Fibroblast of skin of left quadriceps (primary cell): ENCODE measurements around the gene ATOH1.
A peak's percentile ranks its signal among the peaks of the same experiment; 100 is the strongest.

ENCODE experiments used
- DNase-seq, 2 experiments: peaks; one replicate each; pipeline ENCODE4 v3.0.0-alpha.2; 2013; ENCODE audit warnings: low read depth in 2 of 2

ATOH1 gene

DNA sequence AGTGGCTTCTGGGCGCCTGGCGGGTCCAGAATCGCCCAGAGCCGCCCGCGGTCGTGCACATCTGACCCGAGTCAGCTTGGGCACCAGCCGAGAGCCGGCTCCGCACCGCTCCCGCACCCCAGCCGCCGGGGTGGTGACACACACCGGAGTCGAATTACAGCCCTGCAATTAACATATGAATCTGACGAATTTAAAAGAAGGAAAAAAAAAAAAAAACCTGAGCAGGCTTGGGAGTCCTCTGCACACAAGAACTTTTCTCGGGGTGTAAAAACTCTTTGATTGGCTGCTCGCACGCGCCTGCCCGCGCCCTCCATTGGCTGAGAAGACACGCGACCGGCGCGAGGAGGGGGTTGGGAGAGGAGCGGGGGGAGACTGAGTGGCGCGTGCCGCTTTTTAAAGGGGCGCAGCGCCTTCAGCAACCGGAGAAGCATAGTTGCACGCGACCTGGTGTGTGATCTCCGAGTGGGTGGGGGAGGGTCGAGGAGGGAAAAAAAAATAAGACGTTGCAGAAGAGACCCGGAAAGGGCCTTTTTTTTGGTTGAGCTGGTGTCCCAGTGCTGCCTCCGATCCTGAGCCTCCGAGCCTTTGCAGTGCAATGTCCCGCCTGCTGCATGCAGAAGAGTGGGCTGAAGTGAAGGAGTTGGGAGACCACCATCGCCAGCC, at the start of gene ATOH1:
ATOH1 (plus strand) TSS at position 422 of the 663 bp plus-strand sequence; CDS start at position 596, 174 bp downstream.
- DNase-seq = no peak

DNA sequence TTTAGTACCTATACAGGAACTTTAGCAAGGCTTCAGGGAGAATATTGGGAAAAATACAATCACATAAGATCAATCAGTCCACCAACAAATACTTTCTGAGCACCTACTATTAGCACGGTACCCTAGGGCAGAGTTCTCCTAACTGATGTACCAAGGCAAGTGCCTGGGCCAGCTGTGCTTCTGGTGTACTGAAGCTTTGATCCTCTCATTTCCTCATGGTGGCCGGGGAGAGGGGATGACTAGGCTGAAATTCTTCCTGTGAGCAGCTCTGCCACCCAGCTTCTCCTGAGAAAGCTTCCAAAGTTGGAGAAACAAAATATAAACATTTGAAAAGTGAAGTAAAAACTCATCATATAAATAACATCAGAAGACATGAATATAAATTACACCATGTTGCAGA, 49.3 kb upstream of the ATOH1 start:
- no peak for DNase-seq

- DNase-seq = no peak
Measured at GRCh38 chr4:93780080-93780479, 48.5 kb upstream of the ATOH1 start.

DNA sequence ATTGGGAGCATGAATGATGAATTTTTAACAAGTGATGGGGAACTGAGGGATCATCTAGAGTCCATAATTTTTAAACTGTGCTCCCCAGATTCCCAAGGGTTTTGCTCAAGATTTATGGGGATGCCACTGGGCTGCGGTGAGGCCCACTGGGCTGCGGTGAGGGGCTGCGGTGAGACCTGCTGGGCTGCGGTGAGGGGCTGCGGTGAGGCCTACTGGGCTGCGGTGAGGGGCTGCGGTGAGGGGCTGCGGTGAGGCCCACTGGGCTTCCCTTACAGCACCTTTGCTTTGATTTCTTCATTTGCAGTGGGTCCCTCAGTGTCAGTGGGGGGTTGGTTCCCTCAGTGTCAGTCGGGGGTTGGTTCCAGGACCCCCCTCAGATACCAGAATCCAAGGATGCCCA, 47.4 kb upstream of the ATOH1 start:
- DNase-seq = no peak

GRCh38 chr4:93786149-93786548, 42.4 kb upstream of the ATOH1 start:
- DNase-seq = no peak

DNA sequence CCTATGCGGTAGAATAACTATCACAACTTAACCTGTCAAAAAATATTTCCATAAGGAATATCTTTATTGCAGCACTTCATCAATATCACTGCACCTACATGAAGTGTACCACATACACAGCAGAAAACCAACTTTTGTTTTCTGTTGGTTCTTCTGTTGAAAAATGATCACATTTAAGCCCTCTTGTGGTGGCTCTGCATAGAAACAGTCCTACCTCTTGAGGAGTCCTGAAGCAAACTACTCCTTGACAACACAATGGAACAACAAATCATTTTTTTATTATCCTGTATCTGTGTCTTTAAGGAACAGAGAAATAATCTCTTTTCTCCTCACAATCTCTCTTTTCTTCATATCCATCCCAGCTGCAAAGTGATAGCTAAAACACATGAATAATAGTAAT, 39.8 kb upstream of the ATOH1 start:
- DNase-seq = no peak

- peak; percentile 12 to 17 for DNase-seq
Measured at GRCh38 chr4:93791570-93792195, 36.9 kb upstream of the ATOH1 start.

- DNase-seq = no peak
Measured at GRCh38 chr4:93802045-93802444, 26.5 kb upstream of the ATOH1 start.

DNA sequence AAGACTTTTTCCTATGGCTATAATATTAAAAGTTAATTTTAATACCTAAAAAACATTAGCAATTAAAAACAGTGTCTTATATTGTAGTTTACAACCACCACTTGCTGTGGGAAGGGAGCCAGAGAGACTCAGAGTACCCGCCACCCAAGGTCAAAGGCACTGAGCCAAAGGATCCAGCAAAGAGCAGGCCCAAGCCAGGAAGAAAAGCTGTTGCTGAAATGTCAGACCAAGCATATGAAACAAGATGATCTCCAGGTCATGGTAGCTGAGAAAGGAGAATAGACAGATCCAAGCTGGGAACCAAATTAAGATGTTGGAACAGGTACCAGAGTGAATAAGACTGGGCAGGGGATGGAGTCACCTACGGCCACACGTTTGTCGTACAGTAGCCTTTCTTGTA, 18.8 kb upstream of the ATOH1 start:
- DNase-seq = no peak

- DNase-seq = no peak
Measured at GRCh38 chr4:93810340-93810992, 18.1 kb upstream of the ATOH1 start.

DNA sequence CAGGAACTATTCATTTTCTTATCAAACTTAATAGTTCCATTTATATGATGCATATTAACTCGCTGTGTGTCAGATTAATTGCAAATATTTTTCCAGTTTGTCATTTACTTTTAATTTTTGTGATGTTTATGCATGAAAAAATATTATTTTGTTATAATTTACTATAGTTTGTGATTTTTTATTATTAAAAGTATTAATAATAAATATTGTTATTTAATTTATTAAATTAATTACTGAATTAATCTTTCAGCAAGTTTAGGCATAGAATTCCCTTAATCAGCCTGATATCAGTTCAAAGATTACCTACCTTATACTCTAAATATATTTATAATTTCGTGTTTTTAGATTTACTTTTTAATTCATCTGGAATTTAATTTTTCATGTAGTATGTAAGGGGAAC, 15.5 kb upstream of the ATOH1 start:
- no peak for DNase-seq

- no peak for DNase-seq
Measured at GRCh38 chr4:93814141-93814540, 14.4 kb upstream of the ATOH1 start.

DNA sequence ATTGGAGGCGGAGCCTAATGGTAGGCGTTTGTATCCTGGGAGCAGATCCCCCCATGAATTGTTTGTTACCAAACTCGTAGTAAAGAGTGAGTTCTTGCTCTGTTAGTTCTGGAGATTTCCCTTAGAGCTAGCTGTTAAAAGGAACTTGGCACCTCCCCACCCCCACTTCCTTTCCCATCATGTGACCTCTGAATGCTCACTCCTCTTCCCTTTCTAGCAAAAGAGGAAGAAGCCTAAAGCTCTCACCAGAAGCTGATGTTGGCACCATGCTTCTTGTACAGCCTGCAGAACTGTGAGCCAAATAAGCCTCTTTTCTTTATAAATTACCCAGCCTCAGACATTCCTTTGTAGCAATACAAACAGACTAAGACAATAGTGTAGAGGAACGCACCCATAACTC, 13.8 kb upstream of the ATOH1 start:
- no peak for DNase-seq

- DNase-seq = no peak
Measured at GRCh38 chr4:93825551-93826216, 2.9 kb upstream of the ATOH1 start.

DNA sequence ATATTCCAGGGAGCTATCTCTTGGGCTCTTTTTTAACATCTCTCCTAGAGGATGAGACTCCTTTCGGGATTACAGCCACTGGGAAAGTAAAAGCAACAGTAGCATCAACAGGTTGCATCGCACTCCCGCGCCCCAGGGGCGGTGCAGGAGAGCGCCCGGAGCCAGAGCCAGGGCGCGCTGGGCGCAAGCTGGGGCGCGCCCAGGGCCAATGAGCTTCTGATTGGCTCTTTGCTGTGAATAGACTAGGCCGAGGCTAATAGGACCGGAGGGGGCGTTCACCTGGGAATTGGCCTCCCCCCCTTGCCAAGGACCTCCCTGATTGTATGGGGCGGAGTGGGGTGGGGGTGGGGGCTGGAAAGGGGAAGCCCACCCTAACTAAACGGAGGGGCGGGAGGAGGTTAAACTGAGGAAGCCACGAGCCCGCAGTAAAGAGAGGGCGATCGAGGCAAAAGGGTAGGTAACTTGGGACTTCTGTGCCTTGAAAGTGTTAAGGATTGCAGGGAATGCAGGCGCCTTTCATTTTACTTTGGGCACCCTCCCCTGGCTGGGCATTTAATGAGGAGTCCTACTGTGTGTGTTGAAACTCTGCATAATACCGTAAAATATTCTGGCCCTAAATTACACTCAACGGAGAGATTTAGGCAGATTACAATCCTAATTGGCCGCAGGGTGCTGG, 1.1 kb upstream of the ATOH1 start:
- DNase-seq = no peak

- no peak for DNase-seq
Measured at GRCh38 chr4:93828995-93829819, 654 bp downstream of the ATOH1 start.

- DNase-seq = no peak
Measured at GRCh38 chr4:93829820-93830687, 1.5 kb downstream of the ATOH1 start.

- DNase-seq = no peak
Measured at GRCh38 chr4:93831716-93832496, 3.4 kb downstream of the ATOH1 start.
